ENCODE data around the gene RRBP1. TPM values are rescaled to one million over a fixed set of nuclear protein-coding genes. Genes with fewer than 3 reads are reported as not detected.
"Not testable (repeated sequence)": the region's sequence is repeated elsewhere in the genome, so short reads cannot be mapped to it uniquely, and the experiment has no call there.

RRBP1 gene
- total RNA-seq, 1 donor from 2014 or later: 83.0 TPM

DNA sequence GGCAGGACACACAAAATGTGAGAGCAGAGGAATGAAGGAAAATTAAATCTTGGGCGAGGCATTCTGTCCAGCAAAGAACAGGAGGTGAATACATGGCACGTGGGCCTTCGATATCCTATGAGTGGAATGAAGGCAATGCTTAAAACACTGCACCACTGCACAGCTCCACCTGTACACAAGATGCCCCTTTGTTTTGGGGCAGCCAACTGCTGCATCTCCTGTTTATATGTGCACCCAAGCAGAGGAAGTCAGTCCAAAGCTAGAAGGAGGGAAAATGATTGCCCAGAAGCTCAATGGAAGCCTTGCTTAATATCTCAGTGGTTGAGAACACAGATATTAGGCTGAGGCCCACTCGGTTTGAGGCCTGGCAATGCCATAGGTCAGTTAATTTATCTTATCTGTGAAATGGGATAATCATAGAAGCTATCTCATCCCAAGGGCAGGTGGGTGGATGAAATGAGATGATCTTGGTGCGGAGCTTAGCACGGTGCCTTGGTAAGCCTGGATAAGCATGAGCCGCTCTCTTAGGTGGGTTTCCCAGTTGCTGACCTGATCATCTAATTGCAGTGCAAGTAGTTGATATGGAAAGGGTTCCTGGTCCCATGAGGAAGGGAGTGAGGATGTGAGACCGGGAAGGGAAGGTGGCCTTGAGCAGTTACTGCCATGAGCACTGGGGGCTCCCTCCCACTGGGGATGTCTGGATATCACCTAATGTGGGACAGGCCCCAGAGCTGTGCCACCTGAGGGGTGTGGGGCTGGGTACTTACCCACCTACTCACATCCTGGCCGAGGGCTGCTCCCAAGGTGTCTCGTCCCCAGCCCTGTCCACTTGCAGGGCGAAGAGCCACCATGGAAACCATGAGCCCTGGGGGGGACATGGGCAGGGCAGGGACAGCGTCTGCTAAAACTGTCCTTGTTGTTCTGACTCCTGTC, 27.6 kb upstream of the RRBP1 start:
- intact Hi-C loops (cut with micrococcal nuclease): no loop called here

GRCh38 chr20:17708675-17709360, 26.8 kb upstream of the RRBP1 start:
- intact Hi-C loops (cut with micrococcal nuclease): no loop called here

DNA sequence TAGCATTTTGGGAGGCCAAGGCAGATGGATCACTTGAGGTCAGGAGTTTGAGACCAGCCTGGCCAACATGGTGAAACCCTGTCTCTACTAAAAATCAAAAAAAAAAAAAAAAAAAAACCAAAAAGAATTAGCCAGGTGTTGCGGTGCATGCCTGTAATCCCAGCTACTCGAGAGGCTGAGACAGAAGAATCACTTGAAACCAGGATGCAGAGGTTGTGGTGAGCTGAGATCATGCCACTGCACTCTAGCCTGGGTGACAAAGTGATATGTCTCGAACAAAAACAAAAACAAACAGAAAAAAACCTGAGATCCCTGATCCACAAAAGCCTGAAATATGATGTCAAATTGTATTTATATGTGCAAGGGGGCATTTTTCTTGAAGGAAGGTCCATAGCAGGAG, 25.9 kb upstream of the RRBP1 start:
- intact Hi-C loops (cut with micrococcal nuclease): not testable (repeated sequence)

- intact Hi-C loops (cut with micrococcal nuclease): no loop called here
Observed at GRCh38 chr20:17706632-17707031, 24.6 kb upstream of the RRBP1 start.

DNA sequence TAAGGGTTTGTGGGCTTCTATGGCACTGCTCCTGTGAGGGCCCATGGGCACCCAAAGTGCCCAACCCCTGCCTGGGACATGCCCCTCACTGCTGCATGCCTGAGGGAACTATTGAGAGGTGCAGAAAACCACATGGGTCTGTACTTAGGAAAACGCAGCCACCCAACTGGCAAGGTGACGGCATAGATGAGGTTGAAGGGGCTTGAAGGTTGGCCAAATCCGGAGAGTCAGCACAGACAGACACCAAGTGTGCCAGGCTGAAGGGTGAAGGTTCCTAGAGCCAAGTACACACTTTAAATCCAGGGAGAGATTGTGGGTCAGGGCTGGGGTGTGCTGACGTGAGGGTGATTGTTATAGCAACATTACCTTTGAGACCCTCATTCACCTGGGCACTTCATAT, 23.9 kb upstream of the RRBP1 start:
- intact Hi-C loops (cut with micrococcal nuclease): no loop called here

GRCh38 chr20:17704589-17705317, 22.7 kb upstream of the RRBP1 start:
- intact Hi-C loops (cut with micrococcal nuclease): no loop called here

DNA sequence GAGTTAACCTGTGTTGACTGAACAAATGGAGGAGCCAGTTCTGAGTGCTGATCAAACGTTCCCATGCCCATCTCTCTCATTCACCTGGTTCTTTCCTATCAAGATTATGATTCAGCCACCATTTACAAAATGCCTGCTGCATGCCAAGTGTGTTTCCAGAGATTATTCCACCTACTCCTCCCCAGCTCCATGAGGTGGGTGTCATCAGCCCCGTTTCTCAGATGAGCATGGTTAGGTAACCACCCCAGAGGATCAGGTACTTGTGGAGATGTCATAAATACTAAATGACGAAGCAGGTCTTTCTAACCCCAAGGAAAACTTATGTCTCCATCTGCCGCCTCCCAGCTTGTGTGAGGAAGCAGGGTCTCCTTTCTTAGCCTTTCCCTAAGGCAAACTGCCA, 19.8 kb upstream of the RRBP1 start:
- intact Hi-C loops (cut with micrococcal nuclease): no loop called here

DNA sequence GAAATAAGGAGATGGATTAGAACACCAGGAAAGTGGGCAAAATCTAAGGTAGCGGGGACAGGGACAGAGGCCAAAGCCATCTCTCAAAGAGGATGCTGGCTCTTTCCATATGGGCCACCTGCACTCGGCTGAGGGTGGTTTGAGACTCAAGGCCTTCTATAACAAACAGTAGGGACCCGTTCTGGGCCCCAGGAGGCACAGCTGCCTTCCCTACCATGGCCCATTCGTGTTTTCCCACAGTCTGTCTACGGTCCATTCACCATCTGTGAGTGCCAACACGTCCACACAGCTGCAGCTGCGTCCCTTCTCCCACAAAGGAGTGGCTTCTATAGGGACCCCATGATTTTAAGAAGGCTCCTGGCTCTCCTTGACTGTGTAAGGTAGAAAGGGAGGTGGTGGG, 18.6 kb upstream of the RRBP1 start:
- intact Hi-C loops (cut with micrococcal nuclease): no loop called here

GRCh38 chr20:17699931-17700351, 17.9 kb upstream of the RRBP1 start, which contains the start of gene BANF2:
BANF2 (plus strand) TSS chr20:17699966; CDS start chr20:17725026, 25,060 bp downstream.
- intact Hi-C loops (cut with micrococcal nuclease): no loop called here

DNA sequence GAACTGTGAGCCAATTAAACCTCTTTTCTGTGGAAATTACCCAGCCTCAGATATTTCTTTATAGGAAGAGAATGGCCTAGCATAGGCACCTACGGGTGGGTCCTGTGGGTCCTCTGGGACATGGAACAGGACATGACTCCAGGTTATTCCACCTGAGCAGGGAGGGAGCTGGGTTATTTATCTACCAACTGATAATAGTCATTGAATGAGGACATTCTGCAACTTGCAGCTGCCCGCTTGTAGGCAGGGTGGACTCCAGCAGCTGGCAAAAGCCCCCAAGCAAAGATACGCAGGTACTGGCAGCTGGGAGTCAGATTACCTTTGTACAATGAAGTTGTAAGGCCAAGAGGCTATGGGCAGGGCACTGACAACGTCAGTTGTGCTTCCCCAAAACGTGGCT, 16.3 kb upstream of the RRBP1 start:
- intact Hi-C loops (cut with micrococcal nuclease): no loop called here

DNA sequence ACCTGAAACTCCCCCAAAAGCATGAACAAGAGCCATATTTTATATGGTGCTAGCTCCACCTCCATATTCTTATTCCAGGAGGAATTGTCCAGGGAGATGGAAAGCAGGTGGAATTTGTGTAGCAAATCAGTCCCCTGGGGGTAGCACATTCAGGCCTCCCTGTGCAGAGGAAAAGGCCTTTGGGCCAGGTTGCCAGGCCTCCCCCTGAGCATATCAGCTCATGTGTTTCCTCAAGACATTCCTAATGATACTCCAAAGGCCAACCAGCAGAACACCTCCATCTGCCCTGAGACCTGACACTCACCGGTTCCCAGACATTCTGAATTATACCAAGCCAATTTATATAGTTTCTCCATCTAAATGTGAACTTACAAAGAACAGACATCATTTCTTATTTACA, 15.1 kb upstream of the RRBP1 start:
- intact Hi-C loops (cut with micrococcal nuclease): no loop called here

DNA sequence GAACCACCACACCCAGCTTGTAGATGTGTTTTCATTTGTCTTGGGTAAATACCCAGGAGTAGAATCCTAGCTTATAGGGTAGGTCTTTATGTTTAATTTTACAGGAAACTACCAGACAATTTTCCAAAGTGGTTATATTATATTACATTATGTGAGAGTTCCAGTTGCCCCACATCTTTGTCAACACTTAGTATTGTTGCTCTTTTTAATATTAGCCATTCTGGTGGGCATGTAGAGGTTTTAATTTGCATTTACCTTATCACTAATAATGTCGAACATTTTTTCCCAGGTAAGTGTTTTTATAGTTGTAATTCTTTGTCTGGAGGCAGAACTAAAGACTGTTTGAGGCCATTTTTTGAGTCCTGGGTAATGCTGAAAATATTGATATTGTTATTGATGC, 14.2 kb upstream of the RRBP1 start:
- intact Hi-C loops (cut with micrococcal nuclease): no loop called here

DNA sequence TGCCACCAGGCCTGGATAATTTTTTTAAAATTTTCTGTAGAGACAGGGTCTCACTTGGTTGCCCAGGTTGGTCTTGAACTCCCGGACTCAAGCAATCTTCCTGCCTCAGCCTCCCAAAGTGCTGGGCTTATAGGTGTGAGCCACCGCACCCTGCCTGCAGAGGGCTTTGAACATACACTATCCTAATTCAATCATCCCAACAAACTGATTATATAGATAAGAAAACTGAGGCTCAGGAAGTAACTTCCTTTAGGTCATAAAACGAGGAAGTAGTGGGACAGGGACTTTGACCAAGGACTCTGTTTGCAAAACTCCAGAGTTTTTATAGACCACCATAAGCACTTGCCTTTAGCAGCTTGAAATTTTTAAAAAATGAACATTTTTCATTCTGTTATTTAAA, 12.7 kb upstream of the RRBP1 start:
- intact Hi-C loops (cut with micrococcal nuclease): no loop called here

- intact Hi-C loops (cut with micrococcal nuclease): no loop called here
Observed at GRCh38 chr20:17693444-17694001, 11.5 kb upstream of the RRBP1 start.

GRCh38 chr20:17691758-17692157, 9.7 kb upstream of the RRBP1 start:
- intact Hi-C loops (cut with micrococcal nuclease): no loop called here

DNA sequence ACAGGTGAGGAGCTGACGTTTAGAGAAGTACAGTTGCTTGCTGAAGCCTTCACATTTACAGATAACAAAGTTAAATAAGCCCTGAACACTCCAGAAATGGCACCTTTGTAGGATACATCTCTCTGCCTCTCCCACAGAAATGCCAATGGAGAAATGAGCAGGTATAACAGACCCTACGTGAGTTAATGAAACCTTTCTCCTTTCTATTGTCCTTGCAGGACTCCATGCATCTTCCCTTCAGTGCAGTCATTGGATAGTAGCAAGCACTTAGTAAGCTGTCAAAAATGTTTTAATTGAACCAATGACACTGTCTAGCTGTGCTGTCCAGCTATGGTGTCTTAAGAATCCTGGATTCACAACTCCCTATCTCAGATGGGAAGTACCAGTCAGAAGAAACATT, 8.1 kb upstream of the RRBP1 start:
- intact Hi-C loops (cut with micrococcal nuclease): no loop called here

DNA sequence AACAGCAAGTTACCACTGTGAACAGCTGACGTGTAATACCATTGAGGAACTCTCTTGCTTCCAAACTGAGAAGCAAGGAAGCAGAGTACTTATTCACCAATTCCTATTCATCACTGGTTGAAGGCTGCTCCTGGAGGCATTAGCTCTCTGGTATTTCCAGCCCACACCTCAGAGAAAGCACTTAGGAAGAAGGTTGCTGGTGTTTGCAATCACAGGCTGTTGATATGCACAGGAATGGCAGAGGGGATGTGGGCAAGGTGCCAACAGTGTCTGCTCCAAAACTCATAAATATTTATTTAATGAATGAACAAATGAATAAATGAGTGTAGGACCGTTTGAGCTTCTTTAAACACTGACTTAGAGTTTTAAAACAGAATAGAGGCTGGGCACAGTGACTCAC, 6.9 kb upstream of the RRBP1 start:
- intact Hi-C loops (cut with micrococcal nuclease): no loop called here

DNA sequence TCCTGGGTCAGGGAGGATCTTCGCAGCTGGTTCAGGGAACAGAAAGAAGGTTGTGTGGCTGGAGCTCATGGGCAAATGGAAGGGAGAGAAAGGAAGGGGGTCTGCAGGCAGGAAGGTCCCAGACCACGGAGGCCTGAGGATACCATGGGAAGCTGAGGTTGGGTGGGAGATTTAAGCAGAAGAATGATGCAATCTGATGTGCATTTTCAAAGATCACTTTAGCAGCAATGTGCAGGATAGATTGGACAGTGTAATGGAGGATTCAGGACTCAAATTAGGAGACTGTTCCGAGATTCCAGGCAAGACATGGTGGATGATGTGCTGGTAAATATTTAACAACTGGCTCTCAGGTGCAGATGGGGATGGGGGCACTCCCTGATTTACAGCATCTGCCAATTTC, 5.8 kb upstream of the RRBP1 start:
- intact Hi-C loops (cut with micrococcal nuclease): no loop called here

DNA sequence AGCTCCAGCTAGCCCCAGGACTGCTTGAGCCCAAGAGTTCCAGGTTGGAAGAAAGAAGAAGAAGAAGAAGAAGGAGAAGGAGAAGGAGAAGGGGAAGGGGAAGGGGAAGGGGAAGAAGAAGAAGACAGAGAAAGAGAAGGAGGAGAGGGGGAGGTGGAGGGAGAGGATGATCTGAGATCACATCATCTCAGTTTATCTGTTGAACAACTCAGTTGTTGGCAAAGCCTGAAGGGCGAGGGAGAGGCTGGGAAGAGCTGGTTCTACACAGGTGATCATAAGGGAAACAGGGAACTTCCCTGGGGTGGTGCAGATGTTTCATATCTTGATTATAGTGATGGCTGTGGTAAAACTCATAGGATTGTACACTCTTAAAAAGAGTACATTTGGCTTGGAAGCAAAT, 3.1 kb upstream of the RRBP1 start:
- intact Hi-C loops (cut with micrococcal nuclease): no loop called here

GRCh38 chr20:17684077-17684888, 2.2 kb upstream of the RRBP1 start:
- intact Hi-C loops (cut with micrococcal nuclease): loop anchor here (5.0 kb wide), 3 partner anchors 453 to 1108 kb away; partner anchors contain the start of genes KAT14, PET117 and SMIM26

Data from T-helper 2 cell treated with Interferon-gamma antibody and Interleukin-4, amounts not matched to agents 100 ng/mL and 5 ng/mL, for 36 hours (primary cell).